ENCODE data around the gene HSPA14.

Gene HSPA14

GRCh38 chr10:14822879-14823755 is 15.0 kb upstream of the HSPA14 start:
- no peak overlapping the region for H3K4me3 ChIP-seq (replicated peaks; ENCODE audit: low read depth, low read length)
- peak; percentile 72 for TF ChIP-seq CTCF (IDR thresholded peaks at IDR 0.05; ENCODE audit: low read length, missing control alignments)
- peak; percentile 55 for DNase-seq (ENCODE audit: low read depth)

GRCh38 chr10:14823966-14824365 is 14.1 kb upstream of the HSPA14 start:
- no peak for DNase-seq (ENCODE audit: low read depth)
- TF ChIP-seq CTCF (IDR thresholded peaks at IDR 0.05; ENCODE audit: low read length, missing control alignments): no peak
- no peak overlapping the region for H3K4me3 ChIP-seq (replicated peaks; ENCODE audit: low read depth, low read length)

- H3K4me3 ChIP-seq (replicated peaks; ENCODE audit: low read depth, low read length): no peak overlapping the region
- no peak for DNase-seq (ENCODE audit: low read depth)
- TF ChIP-seq CTCF (IDR thresholded peaks at IDR 0.05; ENCODE audit: low read length, missing control alignments): no peak
Measured at GRCh38 chr10:14826076-14826829, 11.9 kb upstream of the HSPA14 start.

GRCh38 chr10:14833106-14833505 is 5.0 kb upstream of the HSPA14 start:
- TF ChIP-seq CTCF (IDR thresholded peaks at IDR 0.05; ENCODE audit: low read length, missing control alignments): no peak
- no peak overlapping the region for H3K4me3 ChIP-seq (replicated peaks; ENCODE audit: low read depth, low read length)
- no peak for DNase-seq (ENCODE audit: low read depth)

- H3K4me3 ChIP-seq (replicated peaks; ENCODE audit: low read depth, low read length): no peak overlapping the region
- no peak for TF ChIP-seq CTCF (IDR thresholded peaks at IDR 0.05; ENCODE audit: low read length, missing control alignments)
- DNase-seq (ENCODE audit: low read depth): no peak
Measured at GRCh38 chr10:14836208-14836607, 1.9 kb upstream of the HSPA14 start.

- H3K4me3 ChIP-seq (replicated peaks; ENCODE audit: low read depth, low read length): peak overlapping the region; percentile 95
- no peak for DNase-seq (ENCODE audit: low read depth)
- TF ChIP-seq CTCF (IDR thresholded peaks at IDR 0.05; ENCODE audit: low read length, missing control alignments): no peak
Measured at GRCh38 chr10:14837003-14837756, 926 bp upstream of the HSPA14 start.

Measured in fibroblast of pulmonary artery (primary cell).